ENCODE measurements around the gene COG5.

Gene COG5

GRCh38 chr7:107364787-107365186 lies 198.9 kb downstream of the COG5 start:
- H3K4me3 ChIP-seq (ENCODE audit: low read depth, low read length) = no peak overlapping the region
- no peak for DNase-seq (ENCODE audit: low read depth)
- no peak for TF ChIP-seq CTCF (IDR thresholded peaks at IDR 0.05; ENCODE audit: control insufficient read depth, extremely low read depth, insufficient read depth)

- no peak for DNase-seq (ENCODE audit: low read depth)
- no peak overlapping the region for H3K4me3 ChIP-seq (ENCODE audit: low read depth, low read length)
- no peak for TF ChIP-seq CTCF (IDR thresholded peaks at IDR 0.05; ENCODE audit: control insufficient read depth, extremely low read depth, insufficient read depth)
Measured at GRCh38 chr7:107359520-107360316, 204.0 kb downstream of the COG5 start.

DNA sequence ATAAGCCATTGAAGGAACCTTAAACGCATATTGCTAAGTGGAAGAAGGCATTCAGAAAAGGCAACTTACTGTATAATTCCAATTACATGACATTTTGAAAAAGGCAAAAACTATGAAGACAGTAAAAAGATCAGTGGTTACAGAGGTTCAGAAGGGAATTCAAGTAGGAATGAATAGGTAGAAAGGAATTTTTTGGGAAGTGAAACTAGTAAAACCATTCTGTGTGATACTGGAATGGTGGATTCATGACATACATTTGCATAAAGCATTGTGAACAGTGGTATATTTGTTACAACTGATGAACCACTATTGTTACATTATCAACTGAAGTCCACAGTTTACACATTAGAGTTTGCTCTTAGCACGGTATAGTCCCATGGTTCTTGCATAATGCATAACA lies 208.1 kb downstream of the COG5 start:
- TF ChIP-seq CTCF (IDR thresholded peaks at IDR 0.05; ENCODE audit: control insufficient read depth, extremely low read depth, insufficient read depth) = no peak
- no peak overlapping the region for H3K4me3 ChIP-seq (ENCODE audit: low read depth, low read length)
- no peak for DNase-seq (ENCODE audit: low read depth)

DNA sequence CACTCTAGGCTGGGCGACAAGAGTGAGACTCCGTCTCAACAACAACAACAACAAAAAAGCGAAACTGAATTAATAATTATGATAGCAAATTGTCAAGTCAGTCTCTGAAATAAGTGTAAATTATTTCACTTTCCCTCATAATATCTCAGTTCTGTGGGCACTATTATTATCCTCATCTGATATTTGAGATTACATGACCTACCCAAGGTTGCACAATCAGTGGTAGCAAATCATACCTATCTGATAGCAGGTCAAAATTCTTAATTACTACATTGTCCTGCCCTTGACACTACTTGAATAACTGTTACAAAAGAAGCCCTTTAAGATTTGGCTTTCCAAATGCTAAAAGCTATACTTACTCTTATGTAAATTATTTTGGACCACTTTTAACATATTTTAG lies 209.1 kb downstream of the COG5 start:
- no peak for DNase-seq (ENCODE audit: low read depth)
- no peak for TF ChIP-seq CTCF (IDR thresholded peaks at IDR 0.05; ENCODE audit: control insufficient read depth, extremely low read depth, insufficient read depth)
- H3K4me3 ChIP-seq (ENCODE audit: low read depth, low read length) = no peak overlapping the region

- TF ChIP-seq CTCF (IDR thresholded peaks at IDR 0.05; ENCODE audit: control insufficient read depth, extremely low read depth, insufficient read depth) = no peak
- DNase-seq (ENCODE audit: low read depth) = no peak
- H3K4me3 ChIP-seq (ENCODE audit: low read depth, low read length) = no peak overlapping the region
Measured at GRCh38 chr7:107353701-107354100, 210.0 kb downstream of the COG5 start.

- no peak for TF ChIP-seq CTCF (IDR thresholded peaks at IDR 0.05; ENCODE audit: control insufficient read depth, extremely low read depth, insufficient read depth)
- DNase-seq (ENCODE audit: low read depth) = no peak
- no peak overlapping the region for H3K4me3 ChIP-seq (ENCODE audit: low read depth, low read length)
Measured at GRCh38 chr7:107345898-107346297, 217.8 kb downstream of the COG5 start.

DNA sequence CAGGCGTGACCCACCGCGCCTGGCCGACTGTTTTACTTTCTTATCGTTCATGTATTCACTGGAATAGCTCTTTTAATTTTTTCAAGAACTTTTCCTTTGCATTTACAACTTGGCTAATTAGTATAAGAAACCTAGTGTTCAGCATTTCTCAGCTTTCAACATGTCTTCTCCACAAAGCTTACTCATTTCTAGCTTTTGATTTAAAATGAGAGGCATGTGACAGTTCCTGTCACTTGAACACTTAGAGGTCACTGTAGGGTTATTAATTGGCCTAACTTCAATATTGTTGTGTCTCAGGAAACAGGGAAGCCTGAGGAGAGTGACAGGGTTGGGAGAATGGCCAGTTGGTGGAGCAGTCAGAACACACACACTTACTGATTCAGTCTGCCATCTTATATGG lies 218.9 kb downstream of the COG5 start:
- DNase-seq (ENCODE audit: low read depth) = no peak
- H3K4me3 ChIP-seq (ENCODE audit: low read depth, low read length) = no peak overlapping the region
- no peak for TF ChIP-seq CTCF (IDR thresholded peaks at IDR 0.05; ENCODE audit: control insufficient read depth, extremely low read depth, insufficient read depth)
